ENCODE data around the gene BIN1.
"Not testable (repeated sequence)": the region's sequence is repeated elsewhere in the genome, so short reads cannot be mapped to it uniquely, and the experiment has no call there.

BIN1 gene

DNA sequence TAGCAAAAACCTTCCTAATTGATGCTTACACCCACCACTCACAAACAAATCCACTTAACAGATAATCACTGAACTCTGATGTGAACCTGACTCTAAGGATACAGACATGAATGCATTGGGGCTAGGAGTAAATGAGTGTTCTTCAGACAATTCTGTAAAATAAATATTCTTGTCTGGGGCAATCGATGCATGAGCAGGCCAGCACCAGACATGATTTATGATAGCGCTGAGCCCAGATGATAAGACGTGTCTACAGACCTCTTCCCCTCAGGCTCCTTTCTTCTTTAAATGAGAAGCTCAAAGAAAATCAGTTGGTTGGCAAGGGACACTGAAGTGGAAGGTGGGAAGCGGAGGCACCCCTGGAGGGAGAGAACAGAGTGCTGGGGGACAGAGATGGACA, 27.3 kb upstream of the BIN1 start:
- no peak for DNase-seq (ENCODE audit: low read depth)

DNA sequence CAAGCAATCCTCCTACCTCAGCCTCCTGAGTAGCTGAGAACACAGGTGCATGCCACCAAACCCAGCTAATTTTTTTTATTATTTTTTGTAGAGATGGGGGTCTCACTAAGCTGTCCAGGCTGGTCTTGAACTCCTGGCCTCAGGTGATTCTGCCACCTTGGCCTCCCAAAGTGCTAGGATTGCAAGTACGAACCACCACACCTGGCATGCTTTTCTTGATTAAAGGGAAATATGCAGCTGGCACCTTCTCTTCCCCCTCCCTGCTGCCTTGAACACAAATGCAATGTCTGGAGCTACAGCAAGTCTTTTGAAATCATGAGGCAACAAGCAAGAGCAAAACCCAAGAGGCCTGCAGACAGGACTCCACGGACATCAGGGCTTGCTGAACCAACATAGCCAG, 26.8 kb upstream of the BIN1 start:
- no peak for DNase-seq (ENCODE audit: low read depth)

DNA sequence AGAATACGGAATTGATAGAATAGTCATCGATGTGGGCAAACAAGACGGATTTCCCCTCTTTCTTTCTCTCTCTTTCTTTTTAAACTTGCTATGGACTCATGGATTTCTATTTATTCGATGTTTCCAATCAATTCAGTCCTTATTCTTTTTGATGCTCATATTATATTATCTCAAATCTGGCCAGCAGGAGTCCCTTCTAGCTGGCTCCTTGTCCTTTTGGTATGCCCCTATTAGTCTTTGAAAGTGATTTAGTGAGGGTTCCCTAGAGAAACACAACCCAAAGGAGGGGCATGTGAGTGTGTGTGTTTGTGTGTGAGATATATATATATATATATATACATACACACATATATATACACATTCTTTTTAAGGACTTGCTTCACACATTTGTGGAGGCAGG, 23.5 kb upstream of the BIN1 start:
- no peak for DNase-seq (ENCODE audit: low read depth)

DNA sequence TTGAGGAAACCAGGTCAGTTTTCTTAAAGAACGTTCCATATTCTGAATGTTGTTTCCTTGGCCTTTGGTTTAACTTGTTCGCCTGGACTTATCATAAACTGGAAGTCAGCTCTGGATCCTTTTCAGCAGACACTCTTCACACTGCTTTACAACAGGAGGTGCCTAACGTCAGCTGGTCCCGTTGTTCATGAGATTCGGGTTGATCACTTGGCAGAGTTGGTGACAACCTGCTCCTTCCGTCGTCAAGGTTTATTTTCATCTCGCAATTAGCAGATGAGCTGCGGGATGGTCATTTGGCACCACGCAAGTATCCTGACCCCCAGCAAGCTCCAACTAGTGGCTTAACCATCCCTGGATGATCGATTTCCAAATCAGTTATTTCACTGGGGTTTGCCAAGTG, 23.0 kb upstream of the BIN1 start:
- no peak for DNase-seq (ENCODE audit: low read depth)

DNA sequence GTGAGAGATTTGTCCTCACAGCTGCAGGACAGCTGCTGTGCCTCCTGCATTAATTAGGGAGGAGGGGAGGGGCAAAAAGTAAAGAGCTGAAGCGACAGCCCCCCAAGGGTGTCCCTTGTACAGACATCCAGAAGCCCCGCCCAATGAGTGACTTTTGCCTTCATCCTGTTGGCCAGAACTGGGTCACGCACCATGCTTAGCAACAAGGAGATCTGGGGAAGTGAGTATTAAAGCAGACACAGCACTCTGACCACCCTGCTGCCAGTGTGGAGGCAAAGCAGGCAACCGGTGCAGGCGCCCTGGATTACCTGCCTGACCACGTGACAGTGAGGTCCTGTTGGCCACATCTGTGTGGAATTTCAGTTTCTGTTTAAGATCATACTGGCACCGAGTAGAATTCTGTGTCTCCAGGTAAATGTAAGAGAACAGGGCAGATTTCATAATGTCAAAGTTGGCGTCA, 21.5 kb upstream of the BIN1 start:
- no peak for DNase-seq (ENCODE audit: low read depth)

DNA sequence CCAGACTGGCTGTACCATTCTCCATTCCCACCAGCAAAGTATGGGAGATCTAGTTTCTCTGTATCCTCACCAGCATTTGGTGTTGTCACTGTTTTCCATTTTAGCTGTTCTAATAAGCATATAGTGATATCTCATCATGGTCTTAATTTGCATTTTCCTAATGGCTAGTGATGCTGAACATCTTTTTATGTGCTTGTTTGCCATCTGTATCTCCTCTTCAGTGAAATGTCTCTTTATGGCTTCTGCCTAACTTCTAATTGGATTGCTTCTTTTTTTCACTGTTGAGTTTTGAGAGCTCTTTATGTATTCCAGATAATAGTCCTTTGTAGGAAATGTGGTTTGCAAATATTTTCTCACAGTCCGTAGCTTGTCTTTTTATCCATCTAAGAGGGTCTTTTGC, 18.9 kb upstream of the BIN1 start:
- DNase-seq (ENCODE audit: low read depth) = no peak

DNA sequence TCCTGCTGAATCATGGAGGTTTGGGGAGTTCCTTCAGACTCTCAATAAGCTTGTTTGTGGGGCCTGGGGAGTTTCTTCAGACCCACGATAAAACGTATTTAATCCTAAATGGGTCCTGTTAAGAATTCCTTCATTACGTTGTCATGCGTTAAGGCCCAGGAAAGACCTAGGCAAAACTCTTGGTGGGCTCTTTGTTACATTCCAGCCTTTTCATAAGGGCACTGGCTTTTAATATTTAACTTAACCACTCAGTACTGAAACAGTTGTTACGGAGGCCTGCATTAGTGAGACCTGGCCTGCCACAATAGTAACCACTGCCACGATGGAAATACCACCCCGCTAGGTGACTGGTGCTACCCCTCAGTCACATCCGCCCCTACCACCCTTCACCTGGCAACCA, 17.5 kb upstream of the BIN1 start:
- no peak for DNase-seq (ENCODE audit: low read depth)

DNA sequence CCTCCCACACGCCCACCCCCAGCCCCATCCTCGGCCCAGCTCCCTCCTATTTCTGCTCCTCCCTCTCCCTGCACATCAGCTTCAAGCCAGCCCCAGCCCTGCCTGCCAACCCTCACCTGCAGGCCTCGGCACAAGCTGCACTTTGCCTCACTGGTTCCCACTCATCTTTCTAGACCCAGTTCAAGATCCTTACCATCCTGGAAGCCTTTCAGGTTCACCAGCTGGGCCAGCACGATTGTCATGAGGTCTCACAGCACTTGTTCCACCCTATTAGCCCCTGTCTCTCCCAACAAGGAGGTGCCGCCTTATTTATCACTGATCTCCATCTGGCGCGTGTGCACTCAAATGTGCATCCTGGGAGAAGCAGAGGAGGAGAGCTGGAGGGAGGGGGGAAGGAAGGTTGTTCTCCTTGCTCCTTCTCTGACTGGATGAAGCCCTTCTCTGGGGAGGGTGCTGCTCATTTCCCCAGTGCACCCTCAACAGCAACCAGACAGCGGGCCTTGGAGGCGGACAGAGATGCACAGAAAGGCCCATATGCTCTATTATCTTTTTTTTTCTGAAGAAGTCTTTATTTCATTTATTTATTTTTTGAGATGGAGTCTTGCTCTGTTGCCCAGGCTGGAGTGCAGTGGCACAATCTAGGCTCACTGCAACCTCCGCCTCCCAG, 15.5 kb upstream of the BIN1 start:
- no peak for DNase-seq (ENCODE audit: low read depth)

DNA sequence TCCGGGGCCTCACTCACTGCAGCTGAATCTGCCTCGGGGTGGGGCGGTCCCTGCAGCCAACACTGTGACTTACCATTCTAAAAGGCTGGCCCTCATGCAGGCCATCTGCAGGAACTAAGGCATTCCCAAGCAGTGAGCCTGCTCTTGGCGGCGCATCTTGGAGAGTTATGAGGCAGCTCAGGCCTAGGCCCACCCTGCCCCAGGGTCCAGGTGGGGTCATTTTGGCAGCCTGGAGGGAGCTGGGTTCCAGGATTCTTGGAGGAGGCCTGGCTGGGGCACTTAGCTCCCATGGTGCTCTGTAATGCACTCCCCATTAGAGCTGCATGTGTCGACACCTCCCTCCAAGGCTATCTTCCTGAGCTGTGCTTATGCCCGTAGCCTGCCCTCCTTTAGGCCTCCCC, 14.8 kb upstream of the BIN1 start:
- DNase-seq (ENCODE audit: low read depth) = peak; percentile 35

DNA sequence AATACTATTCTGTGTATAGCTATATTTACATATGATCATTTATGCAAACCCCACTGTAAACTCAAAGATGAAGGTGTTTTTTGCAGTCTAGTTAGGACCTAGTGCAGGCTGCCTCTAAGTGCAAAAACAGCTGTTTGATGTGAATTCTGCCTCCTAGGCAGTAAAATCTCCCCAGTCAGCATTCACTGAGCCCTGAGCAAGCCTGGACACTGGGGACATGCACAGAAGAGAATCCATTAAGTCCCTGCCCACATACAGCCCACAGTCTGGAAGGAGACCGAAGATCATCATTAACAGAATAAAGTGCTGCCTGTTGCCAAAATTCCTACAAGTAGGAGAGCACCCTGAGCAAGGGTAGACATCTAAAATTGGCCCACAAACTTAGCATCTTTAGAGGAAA, 14.4 kb upstream of the BIN1 start:
- no peak for DNase-seq (ENCODE audit: low read depth)

DNA sequence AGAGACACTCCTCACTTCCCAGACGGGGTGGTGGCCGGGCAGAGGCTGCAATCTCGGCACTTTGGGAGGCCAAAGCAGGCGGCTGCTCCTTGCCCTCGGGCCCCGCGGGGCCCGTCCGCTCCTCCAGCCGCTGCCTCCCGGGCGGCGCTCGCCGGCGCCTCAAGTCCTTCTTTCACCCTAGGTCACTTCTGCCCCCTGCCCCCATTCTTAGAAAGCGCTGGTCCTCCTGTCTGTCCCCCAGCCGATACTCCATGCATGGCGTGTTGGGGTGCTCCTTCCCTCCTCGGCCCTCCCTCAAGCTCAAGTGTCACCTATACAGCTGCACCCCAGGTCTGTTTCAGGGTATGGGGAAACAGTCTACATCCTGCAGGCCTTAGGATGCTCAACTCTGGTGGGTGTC, 13.5 kb upstream of the BIN1 start:
- DNase-seq (ENCODE audit: low read depth) = not testable (repeated sequence)

DNA sequence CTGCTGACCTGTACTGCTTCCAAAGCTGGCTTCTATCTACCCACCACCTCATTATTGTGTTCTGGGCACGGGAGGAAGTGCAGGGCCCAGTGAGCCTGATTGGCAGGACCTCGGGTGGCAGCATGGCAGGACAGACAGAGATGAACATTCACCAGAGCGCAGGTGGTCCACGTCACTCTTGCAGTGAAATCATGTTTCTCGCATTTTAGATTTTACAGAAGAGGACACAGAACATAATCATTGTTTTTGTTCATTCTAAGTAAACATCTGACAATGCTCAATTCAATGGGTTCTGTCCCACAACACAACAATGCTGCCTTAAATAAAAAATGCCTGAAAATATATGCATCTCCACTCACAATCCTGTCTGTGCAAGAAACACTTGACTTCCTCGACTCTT, 11.5 kb upstream of the BIN1 start:
- DNase-seq (ENCODE audit: low read depth) = no peak

DNA sequence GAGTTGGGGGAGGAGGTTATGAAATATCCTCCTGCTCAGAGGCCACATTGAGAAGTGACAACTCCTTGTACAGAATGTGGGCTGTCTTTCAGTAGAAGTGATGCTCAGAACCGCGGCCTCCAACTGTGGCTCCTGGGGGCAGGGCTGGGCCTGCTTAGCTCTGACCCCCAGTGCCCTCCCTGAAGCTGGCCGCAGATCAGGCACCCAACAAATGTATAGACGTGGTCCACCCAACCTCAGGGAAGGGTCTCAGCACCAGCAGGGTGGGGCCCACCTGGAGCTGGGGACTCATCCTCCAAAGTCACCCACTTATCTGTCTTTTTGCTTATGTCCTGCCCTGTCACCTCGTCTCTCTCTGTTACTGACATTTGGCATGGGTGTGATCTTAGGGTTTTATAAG, 11.1 kb upstream of the BIN1 start:
- DNase-seq (ENCODE audit: low read depth) = no peak

DNA sequence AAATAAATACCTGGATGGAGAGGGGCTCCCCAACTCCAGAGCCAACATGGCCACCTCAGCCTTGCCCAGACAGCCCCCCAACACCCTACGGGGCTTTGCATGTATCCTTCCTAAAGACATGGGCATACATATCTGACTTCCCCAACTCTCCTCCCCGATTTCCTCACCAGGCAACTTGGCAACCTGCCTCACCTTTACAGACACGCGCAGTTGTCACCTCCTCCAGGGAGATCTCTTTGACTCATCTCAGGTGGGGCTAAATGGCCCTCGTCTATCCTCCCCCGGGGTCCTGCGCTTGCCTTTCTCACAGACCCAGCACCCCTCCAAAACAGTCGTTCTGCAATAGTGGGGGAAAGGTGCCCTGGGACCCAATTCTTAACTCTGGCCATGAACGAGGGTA, 10.6 kb upstream of the BIN1 start:
- no peak for DNase-seq (ENCODE audit: low read depth)

DNA sequence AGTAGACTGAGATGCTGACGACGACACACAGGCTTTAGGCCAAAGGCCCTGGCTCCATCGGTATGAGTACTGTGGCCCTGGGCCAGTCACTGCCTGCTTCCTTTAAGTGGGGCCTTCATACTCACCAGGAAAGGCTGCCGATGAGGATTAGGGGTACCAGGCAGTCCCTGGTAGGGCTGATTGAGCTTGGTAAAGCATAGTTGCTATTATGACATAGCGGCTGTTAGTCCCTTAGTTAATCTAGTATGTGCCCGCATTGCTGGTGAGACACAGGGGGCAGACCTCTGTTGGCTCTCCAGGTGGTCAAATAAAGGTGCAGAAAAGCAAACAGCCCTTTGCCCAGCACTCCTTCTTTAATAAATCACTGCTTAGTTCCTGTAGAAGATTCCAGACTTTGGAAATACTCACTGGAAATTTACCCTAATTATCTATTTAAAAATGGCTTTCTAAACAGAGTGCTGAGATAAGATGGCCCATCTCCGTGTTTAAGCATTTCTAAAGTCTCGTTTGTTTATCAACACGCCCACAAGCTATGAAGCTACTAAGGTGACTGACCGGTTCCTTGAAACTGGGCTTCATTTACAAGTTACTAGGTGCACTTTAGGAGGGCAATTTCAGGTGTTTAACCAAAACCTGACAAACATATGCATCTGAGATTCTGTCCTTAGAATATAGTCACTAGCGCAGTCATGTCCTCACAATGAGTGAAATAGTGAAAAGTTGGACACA, 8.7 kb upstream of the BIN1 start:
- DNase-seq (ENCODE audit: low read depth) = no peak

DNA sequence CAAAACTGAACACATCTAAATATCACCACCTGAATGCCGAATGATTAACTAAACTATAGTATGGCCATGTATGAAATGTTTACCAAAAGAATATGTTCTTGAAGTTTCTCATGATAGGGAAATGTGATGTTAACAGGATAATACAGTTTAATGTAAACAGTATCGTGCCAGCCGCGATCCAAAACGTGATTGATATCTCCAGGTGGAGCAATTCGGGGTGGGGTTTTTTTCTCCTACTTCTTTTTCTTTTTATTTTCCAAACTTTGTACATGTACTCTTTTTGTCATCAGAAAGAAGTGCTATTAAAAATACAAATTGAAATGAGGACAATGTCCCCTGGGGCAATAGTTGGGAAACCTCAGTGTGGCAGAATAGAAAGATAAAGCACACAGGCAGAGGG, 4.0 kb upstream of the BIN1 start:
- no peak for DNase-seq (ENCODE audit: low read depth)

DNA sequence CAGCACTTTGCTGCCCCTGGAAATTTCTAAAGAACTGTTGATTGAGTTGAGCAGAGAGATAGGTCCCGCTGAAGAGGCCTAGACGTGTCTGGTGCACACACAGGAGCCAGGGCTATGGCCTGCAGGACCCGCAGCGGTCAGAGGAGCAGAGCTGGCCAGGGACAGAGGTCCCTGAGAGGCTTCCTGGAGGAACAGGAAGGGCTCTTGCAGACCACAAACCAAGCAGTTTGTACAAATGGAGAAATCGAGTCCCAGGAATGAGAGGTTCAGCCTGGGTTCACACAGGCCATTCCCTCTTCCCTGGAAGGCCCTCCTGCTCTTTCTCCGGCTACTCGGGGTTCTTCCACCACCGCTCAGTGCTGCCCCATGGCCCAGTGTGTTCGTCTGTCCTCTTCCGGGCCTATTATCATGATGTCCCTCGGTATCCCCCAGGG, 1.2 kb upstream of the BIN1 start:
- DNase-seq (ENCODE audit: low read depth) = no peak

DNA sequence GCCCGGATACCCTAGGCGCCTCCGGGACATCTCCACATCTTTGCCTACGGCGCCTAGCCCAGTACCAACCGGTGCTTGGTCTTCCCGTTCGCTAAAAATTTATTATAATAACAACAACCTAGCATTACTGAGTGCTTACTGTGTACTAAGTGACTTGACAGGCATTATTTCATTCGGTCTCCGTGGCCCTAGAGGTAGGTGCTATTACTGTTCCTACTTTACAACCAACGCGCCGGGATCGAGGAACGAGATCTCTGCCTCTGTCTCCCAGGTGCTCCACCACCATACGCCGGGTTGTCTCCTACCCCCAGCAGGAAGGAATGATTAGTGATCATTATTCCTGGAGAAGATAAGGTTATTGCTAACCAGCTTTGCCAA, 657 bp upstream of the BIN1 start:
- no peak for DNase-seq (ENCODE audit: low read depth)

DNA sequence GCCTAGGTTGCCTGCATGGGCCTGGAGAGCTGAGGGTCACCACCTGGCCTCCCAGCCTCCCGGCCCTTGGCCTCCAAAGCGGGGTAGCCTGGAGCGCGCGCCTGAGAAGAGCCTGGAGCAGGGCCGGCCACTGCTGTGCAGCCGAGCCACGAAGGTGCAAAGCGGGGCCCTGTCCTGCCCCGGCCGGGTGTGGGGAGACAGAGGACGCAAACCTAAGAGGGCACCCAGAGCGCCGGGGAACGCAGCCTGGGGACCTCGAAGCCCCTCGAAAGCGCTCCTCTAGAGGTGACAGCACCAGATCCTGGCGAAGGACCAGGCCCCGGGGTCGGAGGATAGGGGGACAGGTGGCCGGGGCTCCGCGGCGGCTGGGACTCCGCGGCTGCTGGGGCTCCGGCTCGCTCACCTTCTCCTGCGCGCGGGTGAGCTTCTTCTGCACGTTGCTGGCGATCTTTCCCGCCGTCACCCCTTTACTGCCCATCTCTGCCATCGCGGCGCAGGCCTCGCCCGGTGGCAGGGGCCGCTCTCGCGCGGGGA, 430 bp downstream of the BIN1 start:
- no peak for DNase-seq (ENCODE audit: low read depth)

DNA sequence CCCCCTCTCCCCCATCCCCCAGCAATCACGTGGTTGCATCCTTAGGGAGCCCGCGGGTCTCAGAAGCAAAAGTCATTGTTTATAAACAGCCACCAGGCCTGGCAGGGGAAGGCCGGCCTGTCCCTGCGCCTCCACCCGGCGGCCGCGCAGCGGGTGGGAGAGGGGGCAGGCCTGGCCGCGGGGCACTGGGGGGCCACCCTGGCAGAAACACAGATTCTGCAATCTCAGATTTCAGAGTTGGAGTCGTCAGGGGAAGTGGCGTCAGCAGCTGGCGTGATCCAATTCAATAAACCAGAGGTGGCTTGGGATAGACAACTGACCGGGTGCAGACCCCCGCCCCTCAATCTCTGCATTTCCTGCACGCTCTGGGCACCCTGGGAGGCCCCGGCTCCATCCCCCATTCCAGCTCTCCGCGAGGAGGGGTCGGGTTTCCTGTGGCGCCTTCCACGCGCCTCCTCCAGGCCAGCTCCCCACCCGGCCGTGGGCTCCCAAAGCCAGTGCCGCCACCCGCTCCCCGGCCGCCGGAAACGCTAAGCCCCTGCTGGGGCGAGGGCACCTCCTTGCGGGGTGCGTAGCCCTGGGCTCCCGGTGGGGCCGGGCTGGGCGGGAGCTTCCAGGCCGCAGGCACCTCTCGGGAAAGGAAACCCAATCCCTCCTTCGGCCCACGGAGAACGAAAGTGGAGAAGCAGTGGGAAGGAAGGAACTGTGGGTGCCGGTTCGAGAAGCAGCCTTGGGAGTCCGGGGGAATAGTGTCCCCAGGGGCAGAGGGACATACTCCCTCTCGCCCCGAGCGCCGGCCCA, 1.1 kb downstream of the BIN1 start:
- no peak for DNase-seq (ENCODE audit: low read depth)

DNA sequence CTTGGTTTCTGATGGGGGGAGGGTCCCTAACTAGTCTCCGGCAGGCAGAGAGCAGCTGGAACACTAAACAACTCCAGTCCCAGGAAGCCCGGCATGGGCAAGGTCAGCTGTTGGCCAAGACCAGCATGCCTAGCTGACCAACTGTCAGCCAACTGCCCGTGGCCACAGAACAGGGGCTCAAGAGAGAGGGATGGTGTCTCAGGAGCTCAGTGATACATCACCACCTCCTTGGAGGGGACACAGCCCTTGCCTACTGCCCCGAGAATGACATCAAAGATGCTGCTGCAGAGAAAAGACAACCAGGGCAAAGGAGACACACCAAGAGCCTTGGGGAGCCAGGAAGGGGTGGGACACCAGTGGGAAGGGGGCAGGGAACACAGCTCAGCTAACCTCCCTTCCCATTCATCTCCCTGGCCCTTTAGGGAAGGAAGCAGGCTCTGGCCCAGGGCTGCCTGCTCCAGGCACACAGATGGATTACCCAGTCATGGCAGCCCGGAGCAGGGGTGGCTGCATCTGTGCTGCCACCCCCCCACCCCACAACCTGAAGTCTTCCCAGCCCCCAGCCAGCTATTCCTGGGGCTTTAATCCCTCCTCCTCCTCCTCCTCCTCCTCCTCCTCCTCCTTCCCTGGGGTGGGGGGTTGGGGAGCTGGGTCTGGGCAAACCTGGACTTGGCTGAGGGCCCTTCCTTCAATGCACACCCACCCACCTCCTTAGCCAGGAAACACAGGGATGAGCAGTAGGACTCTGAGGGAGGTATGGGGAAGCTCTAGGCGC, 1.9 kb downstream of the BIN1 start:
- DNase-seq (ENCODE audit: low read depth) = no peak

DNA sequence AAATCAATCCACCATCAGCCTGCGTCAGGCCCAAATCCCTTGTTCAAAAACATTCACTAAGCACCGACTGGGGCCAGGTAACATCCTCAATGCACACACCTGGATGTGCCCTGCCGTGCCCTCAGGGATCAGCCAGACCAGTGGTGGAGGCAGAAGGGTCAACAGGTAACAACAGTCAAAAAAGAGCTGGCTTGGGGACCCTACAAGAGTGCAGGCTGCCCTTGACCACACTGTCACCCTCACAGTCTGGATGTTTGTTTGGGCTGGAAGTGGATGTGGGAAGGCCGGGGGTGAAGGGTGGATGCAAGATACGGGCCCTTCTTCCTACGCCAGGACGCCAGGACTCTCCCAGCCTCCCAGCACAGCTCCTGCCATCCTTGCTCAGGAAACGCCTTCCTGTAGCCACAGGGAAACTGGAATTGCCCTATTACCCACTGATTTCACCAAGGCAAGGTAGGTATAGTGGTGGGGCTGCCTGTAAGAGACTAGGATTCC, 2.7 kb downstream of the BIN1 start:
- DNase-seq (ENCODE audit: low read depth) = no peak
